ENCODE results near the gene TMEM167B. TPM values are rescaled to one million over a fixed set of nuclear protein-coding genes. Genes with fewer than 3 reads are reported as not detected.

TMEM167B gene
- total RNA-seq, 1 donor from 2014 or later = 26.1 TPM

DNA sequence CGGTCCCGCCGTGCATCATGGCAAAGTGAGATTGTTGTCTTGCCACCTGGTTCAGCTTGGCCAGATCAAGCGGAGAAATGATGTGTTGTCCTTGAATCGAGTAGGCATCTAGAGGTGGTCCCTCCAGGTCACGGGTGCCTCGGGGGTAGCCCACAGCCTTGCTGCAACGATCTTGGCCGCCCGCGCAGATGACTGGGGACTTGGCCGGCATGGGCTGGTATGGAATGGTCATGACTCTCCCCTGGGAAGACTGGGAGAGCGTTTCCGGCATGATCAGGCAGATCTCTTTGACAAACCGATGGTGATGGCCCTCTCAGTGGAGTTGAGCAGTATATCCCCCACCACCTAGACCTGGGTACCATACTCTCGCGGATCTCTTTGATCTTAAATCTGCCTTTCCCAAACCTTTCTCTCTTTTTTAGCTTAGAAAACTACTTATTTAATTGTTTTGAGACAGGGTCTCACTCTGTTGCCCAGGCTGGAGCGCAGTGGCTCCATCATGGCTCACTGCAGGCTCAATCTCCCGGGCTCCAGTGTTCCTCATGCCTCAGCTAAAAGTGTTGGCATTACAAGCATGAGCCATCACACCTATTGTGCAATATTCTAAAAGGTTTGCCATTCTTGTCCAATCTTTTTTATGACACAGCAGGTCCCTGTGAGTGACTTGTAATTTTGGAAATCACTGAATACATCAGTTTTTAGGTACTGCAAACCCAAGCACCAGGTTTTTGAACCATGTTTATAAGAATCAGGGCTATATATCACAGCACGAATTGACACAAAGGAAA is 14.0 kb downstream of the TMEM167B start:
- Mint-ChIP-seq H3K4me1 (peaks cover 11% of the 10 kb centered on the region), H3K36me3 (ENCODE audit: low read depth) (peaks cover 11% of the 10 kb centered on the region), H3K27ac (ENCODE audit: unreplicated experiment) (no peak overlapping the region), H3K4me3 (peak overlapping the region; percentile 67), H3K9me3 (peaks cover 2% of the 10 kb centered on the region), H3K27me3 (ENCODE audit: low read depth) (peaks cover 10% of the 10 kb centered on the region)
- no peak for TF ChIP-seq CTCF (conservative IDR thresholded peaks at IDR 0.05)
- DNase-seq (ENCODE audit: low read depth, low spot score) = no peak

DNA sequence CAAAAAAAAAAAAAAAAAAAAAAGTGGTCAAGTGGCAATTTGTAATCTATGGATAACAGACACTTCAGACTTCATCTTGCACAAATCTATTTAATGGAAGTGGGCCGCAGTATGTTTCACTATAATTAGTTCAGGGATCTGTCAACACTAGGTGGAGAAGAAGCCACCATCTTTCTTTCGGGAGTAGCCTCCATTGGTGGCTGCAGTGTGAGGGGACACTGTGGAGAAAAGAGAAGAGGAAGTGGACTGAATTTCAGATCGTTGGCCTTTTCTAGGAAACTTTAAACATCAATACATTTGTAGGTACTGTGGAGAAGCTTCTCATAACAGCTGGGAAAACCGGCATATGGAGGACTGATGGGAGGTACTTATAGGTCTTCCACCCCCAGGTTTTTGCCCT is 15.3 kb downstream of the TMEM167B start:
- TF ChIP-seq CTCF (conservative IDR thresholded peaks at IDR 0.05) = no peak
- Mint-ChIP-seq H3K4me1 (peaks cover 5% of the 10 kb centered on the region), H3K27ac (ENCODE audit: unreplicated experiment) (no peak overlapping the region), H3K36me3 (ENCODE audit: low read depth) (peaks cover 7% of the 10 kb centered on the region), H3K27me3 (ENCODE audit: low read depth) (peaks cover 17% of the 10 kb centered on the region), H3K4me3 (peak overlapping the region; percentile 75), H3K9me3 (peaks cover 2% of the 10 kb centered on the region)
- DNase-seq (ENCODE audit: low read depth, low spot score) = no peak

- peaks cover 33% of the 10 kb centered on the region for H3K27me3 Mint-ChIP-seq (ENCODE audit: low read depth)
- peaks cover 4% of the 10 kb centered on the region for H3K36me3 Mint-ChIP-seq (ENCODE audit: low read depth)
- peaks cover 14% of the 10 kb centered on the region for H3K4me1 Mint-ChIP-seq
- no peak overlapping the region for H3K4me3 Mint-ChIP-seq
- no peaks in the 10 kb centered on the region for H3K9me3 Mint-ChIP-seq
- no peak overlapping the region for H3K27ac Mint-ChIP-seq (ENCODE audit: unreplicated experiment)
- no peak for TF ChIP-seq CTCF (conservative IDR thresholded peaks at IDR 0.05)
- DNase-seq (ENCODE audit: low read depth, low spot score) = no peak
These were observed 17.2 kb downstream of the TMEM167B start for GRCh38 chr1:109107785-109108184.

DNA sequence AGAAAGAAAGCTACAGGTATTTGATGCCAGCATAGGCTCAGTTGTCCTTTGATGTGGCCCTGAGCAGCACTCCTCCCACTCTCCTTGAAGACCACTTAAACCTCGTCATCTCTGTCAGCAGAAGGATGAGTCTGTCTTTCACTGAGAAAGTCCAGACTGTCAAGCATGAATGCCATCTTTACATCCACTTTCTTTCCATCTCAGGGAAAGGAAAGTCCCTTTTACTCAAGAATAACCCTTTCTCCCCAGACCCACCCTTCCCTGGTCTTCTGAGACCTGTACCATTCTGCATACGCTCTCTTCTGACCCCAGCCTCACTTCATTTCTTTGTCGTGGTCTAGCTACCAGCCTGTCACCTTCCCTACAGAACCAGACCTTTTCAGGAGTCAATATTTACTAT is 19.3 kb downstream of the TMEM167B start:
- peaks cover 22% of the 10 kb centered on the region for H3K4me1 Mint-ChIP-seq
- no peak overlapping the region for H3K27ac Mint-ChIP-seq (ENCODE audit: unreplicated experiment)
- H3K9me3 Mint-ChIP-seq = no peaks in the 10 kb centered on the region
- no peak overlapping the region for H3K4me3 Mint-ChIP-seq
- DNase-seq (ENCODE audit: low read depth, low spot score) = no peak
- H3K27me3 Mint-ChIP-seq (ENCODE audit: low read depth) = peaks cover 55% of the 10 kb centered on the region
- H3K36me3 Mint-ChIP-seq (ENCODE audit: low read depth) = no peaks in the 10 kb centered on the region
- no peak for TF ChIP-seq CTCF (conservative IDR thresholded peaks at IDR 0.05)

DNA sequence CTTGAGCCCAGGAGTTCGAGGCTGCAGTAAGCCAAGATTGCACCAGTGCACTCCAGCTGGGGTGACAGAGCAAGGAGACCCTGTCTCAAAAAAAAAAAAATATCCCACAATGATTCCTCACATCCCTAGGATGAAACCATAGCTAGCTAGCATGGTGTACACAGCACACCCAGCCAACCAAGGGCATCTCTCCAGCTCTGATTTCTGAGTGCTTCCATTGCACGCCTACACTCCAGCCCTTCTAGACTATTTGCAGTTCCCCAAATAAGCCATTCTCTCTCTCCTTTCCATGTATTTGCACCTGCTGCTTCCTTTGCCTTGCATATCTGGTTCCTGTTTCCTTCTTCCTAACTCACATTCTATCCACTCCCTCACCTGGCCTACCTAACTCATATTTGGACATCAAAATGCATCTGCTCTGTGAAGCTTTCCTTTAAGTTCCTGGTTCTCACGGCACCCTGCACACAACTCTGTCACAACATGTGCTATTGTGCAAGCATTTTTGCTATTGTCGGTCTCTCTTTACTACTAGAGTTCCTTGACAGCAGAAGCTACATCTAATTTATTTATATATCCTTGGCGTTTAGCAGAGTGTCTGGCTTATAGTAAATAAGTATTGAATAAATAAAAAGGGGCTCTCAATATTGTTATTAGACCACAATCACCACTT is 21.0 kb downstream of the TMEM167B start:
- DNase-seq (ENCODE audit: low read depth, low spot score) = no peak
- H3K4me3 Mint-ChIP-seq = peak overlapping the region; percentile 21
- TF ChIP-seq CTCF (conservative IDR thresholded peaks at IDR 0.05) = no peak

More for the DNA sequence above, 21.0 kb downstream of the TMEM167B start:
- no peaks in the 10 kb centered on the region for H3K9me3 Mint-ChIP-seq
- peaks cover 22% of the 10 kb centered on the region for H3K4me1 Mint-ChIP-seq
- peaks cover 71% of the 10 kb centered on the region for H3K27me3 Mint-ChIP-seq (ENCODE audit: low read depth)
- no peak overlapping the region for H3K27ac Mint-ChIP-seq (ENCODE audit: unreplicated experiment)
- no peaks in the 10 kb centered on the region for H3K36me3 Mint-ChIP-seq (ENCODE audit: low read depth)
